NK-92 (cell line): Measurements from ENCODE around the gene PLEKHA4.
"Not testable (repeated sequence)": the region's sequence is repeated elsewhere in the genome, so short reads cannot be mapped to it uniquely, and the experiment has no call there.

Source experiments
- DNase-seq: peaks from one replicate; lab custom pipeline; 2025; ENCODE audit not compliant: unreplicated experiment; lab: John Stamatoyannopoulos, UW

The PLEKHA4 gene

DNA sequence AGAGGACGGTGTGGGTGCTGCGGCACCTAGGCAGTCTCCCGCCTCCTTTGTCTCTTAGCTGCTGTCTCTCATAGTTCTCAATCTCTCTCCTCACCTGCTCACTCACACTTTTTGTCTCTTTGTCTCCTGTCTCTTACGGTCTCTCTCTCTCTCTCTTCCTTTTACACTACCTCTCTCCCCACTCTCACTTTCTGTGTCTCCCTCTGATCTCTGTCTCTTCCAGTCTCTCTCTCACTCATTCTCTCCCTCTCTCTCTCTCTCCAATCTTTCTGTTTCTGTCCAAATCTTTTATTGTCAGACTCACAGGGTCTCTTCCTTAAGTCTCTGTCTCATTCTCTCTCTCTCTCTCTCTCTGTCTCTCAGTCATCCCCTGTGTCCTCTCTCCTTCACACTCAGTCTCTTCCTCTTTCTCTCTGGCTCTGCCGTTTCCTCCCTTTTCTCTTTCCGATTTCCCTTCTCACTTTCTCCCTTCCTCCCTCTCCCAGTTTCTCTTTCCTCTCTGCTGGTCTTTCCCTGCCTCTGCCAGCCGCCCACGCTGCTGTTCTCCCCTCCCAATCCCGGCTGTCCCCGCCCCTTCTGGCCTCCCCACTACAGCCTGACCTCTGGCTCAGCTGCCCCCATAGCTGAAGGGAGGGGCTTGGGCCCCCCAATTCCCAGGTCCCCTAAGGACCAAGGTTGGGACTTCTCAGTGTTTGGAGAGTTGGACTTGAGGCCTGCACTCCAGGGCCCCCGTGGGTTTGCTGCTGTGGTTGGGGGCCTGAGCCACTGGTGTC, at the start of gene PLEKHA4:
TSS of gene PLEKHA4 (minus strand) at position 504 of the 773 bp plus-strand sequence. CDS start 997 bp downstream, outside the sequence.
- DNase-seq = no peak

DNA sequence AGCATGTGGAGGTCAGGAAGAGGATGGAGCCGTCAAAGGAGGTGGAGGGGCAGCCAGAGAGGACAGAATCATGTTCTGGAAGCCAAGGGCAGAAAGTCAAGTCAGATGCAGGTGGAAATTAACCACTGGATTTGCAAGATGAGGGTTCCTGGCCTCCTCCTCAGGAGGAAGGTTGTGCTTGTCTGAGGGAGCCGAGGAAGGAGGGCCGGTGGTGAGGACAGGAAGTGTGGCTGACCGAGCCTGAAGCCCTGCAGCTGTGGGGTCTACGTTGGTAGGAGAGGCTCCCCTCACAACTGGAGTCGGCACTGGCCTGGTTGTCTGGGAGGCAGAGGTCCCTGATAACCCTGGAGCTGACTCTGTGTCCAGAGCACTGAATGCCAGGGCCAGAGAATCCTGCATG, 49.7 kb upstream of the PLEKHA4 start:
- DNase-seq = no peak

GRCh38 chr19:48915757-48916156, 47.3 kb upstream of the PLEKHA4 start:
- DNase-seq = no peak

DNA sequence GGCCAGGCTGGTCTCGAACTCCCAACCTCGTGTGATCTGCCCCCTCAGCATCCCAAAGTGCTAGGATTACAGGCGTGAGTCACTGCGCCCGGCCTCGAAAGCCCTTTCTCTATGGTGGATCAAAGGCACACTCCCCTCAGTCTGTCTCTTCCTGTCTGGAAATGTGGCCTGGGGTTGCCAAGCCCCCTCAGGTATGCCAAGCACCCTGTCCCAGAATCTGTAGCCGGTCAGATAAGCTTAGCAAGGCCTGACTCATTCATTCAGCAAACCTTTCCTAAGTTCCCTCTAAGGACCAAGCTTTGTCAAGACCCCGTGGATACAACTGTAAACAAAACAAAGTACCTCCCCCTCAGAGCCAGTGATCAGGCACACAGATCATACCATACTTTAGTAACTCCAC, 45.8 kb upstream of the PLEKHA4 start:
- no peak for DNase-seq

GRCh38 chr19:48913114-48913889, 44.9 kb upstream of the PLEKHA4 start:
- no peak for DNase-seq

- DNase-seq = no peak
Measured at GRCh38 chr19:48910803-48911202, 42.4 kb upstream of the PLEKHA4 start.

DNA sequence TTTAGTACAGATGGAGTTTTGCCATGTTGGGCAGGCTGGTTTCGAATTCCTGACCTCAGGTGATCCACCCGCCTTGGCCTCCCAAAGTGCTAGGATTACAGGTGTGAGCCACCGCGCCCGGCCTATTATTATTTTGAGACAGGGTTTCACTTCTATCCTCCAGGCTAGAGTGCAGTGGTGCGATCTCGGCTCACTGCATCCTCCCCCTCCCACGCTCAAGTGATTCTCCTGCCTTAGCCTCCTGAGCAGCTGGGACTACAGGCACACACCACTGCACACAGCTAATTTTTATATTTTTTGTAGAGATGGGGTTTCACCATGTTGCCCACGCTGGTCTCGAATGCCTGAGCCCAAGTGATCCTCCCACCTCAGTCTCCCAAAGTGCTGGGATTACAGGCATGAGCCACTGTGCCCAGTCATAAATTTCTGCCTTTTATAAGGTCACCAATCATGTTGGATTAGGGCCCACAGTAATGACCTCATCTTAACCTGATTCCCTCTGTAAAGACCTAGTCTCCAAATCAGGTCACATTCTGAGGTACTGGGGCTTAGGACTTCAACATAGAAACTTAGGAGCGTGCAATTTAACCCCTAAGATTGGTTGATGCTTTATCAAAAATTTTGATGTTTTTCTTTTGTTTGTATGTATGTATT, 41.1 kb upstream of the PLEKHA4 start:
- DNase-seq = not testable (repeated sequence)

DNA sequence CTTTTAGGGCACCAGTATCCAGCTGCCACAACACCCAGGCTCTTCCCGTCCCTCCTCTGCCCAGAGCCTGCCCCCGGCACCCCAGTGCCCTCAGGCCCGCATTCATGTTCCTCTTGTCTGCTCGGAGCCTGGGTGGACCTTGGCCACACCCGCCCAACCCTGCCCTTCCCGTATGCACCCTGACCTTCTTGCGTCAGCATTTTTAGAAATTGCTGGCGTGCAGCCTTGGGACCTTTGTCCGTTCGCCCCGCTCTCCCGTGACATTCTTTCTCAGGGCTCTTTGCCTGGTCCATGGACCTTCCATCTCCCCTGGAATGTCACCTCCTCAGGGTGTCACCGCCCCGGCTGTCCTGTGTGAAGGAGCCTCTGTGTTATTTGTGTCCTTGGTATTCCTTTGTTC, 39.3 kb upstream of the PLEKHA4 start:
- no peak for DNase-seq

GRCh38 chr19:48906324-48906723, 37.9 kb upstream of the PLEKHA4 start:
- no peak for DNase-seq

DNA sequence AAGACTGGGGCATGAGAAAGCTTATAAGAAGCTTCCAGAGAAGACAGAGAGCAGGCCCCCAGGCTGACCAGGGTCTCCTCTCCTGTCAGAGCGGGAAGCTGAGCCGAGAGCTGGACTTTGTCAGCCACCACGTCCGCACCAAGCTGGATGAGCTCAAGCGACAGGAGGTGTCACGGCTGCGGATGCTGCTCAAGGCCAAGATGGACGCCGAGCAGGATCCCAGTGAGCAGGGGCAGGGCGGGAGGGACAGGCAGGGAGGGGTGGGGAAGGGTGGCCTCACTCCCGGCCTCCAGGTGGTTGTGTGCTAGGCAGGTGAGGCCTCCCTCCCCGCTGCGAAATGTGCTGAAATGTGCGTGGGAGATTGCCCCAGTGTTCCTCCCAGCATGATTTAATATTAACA, 37.2 kb upstream of the PLEKHA4 start:
- DNase-seq = no peak

DNA sequence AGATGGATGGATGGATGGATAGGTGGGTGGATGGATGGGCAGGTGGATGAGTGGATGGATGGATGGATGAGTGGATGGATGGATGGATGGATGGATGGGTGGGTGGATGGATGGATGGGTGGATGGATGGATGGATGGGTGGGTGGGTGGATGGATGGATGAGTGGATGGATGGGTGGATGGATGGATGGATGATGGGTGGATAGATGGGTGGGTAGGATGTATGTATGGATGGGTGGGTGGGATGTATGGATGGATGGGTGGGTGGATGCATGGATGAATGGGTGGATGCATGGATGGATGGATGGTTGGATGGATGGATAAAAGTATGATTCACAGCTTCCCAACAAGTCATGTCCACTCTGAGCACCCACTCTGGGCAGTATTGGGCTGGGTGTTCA, 35.4 kb upstream of the PLEKHA4 start:
- DNase-seq = not testable (repeated sequence)

DNA sequence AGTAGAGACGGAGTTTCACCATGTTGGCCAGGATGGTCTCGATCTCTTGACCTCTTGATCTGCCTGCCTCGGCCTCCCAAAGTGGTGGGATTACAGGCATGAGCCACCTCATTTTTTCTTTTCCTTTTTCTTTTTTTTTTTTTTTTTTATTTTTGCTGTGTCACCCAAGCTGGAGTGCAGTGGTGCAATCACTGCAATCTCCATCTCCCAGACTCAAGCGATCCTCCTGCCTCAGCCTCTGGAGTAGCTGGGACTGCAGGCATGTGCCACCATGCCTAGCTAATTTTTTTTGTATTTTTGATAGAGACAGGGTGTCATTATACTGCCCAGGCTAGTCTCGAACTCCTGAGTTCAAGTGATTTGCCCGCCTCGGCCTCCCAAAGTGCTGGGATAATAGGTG, 33.9 kb upstream of the PLEKHA4 start:
- DNase-seq = not testable (repeated sequence)

DNA sequence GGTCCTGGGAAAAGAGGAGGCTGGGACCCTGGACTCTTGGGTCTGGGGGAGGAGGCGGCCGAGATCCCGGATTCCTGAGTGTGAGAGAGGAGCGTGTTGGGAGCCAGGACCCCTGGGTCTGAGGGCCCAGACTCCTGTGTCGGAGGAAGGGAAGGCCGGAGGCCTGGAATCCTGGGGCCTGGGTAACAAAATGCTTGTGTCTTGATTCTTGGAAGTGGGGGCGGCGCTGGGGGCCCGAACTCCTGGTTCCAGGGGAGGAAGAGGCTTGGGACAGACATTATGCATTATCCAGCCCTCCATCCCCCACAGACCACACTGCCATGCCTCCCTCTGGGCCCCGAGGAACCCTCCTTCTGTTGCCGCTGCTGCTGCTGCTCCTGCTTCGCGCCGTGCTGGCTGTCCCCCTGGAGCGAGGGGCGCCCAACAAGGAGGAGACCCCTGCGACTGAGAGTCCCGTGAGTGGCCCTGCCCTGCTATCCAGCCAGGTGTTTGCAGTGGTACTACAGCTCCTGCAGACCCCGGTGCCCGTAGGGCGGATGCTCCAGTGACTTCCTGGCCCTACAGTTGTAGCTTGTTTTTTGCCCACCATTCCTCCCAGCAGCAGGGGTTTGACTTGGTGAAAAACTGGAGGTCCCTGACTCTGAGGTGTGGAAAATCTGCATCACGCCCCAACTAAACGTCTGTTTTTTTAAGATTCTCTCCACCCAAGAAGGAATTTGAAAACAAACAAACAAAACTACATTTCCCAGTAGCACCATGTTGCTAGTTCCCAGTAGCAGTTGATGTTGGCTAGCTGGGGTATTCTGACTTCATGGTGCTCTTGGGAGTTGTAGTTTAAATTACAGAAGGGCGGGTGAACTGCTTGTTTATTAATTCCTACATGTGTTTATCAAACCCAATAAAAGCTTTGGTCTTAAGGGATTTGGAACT, 32.3 kb upstream of the PLEKHA4 start:
- no peak for DNase-seq

- DNase-seq = peak; percentile 95
Measured at GRCh38 chr19:48899781-48900476, 31.5 kb upstream of the PLEKHA4 start, which contains the start of gene NUCB1. NUCB1 (plus strand) TSS chr19:48900312; CDS start chr19:48900797, 485 bp downstream.

- DNase-seq = not testable (repeated sequence)
Measured at GRCh38 chr19:48899386-48899749, 31.0 kb upstream of the PLEKHA4 start.

GRCh38 chr19:48897181-48897580, 28.8 kb upstream of the PLEKHA4 start:
- no peak for DNase-seq

DNA sequence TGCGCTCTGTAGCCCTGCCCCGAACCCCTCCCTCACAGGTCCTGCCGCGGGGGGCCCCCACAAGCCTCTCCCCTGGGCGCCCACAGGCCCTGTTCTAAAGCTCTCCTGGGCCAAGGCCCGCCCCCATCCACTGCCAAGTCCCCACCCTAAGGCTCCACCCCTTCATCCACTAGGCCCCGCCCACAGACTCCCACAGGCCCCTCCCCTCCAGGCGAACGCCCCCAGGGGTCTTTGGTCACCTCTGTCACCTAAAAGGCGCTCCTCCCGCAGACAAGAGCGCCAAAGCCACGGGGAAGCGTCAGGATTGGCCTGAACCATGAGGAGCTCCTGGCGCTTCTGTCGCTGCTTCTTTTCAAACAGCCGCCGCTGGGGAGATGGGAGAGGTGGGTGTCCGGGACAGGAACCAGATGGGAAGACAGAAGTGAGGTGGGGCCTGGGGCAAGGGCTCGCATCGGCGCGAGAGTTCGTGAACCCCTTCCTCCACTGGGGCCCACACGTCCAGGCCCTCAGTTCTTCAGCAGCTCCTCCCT, 27.8 kb upstream of the PLEKHA4 start:
- no peak for DNase-seq

DNA sequence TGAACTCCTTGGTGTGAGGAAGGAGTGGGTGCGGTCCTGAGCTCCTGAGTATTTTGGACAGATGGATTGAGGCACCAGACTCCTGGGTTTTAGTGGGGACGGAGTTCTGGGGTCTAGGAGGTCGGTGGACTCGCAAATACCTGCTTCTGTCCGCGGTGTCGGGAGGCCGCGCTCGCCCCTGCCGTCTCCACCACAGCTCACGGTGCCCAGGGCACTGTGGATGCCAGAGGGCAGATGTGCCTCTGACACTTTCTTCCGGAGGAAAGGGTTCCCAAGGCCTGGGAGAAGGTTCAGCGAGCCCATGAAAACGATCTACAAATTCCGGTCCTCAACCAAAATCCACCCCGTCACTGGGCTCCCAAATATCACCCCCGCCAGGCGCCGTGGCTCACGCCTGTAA, 26.8 kb upstream of the PLEKHA4 start:
- no peak for DNase-seq

GRCh38 chr19:48890551-48890950, 22.1 kb upstream of the PLEKHA4 start:
- DNase-seq = no peak

DNA sequence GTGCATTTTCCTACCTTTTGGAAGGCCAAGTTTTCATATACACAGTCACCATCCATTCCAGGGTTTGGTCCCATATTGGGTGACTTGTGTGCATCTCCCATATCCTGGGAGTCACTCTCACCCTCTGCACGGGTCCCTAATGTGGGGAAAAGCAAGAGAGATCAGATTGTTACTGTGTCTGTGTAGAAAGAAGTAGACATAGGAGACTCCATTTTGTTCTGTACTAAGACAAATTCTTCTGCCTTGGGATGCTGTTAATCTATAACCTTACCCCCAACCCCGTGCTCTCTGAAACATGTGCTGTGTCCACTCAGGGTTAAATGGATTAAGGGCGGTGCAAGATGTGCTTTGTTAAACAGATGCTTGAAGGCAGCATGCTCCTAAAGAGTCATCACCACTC, 21.1 kb upstream of the PLEKHA4 start:
- not testable (repeated sequence) for DNase-seq
